Immature natural killer cell (primary cell): ENCODE data around the gene DBF4B. TPM values are rescaled to one million over a fixed set of nuclear protein-coding genes. Genes with fewer than 3 reads are reported as not detected.
"Not testable (repeated sequence)": the region's sequence is repeated elsewhere in the genome, so short reads cannot be mapped to it uniquely, and the experiment has no call there.

Source experiments
- DNase-seq, 3 donors: peaks; one replicate each; pipeline ENCODE4 v3.0.0; 2022; ENCODE audit warnings: mixed read lengths in 1 of 3
- H3K27ac Mint-ChIP-seq, 6 donors: one replicate each; pipeline ENCODE4 v1.8.0; 2020; ENCODE audit warnings: mixed read lengths in 6 of 6, mild to moderate bottlenecking in 5 of 6, inconsistent platforms in 4 of 6, moderate library complexity in 3 of 6
- H3K27me3 Mint-ChIP-seq, 3 donors: one replicate each; pipeline ENCODE4 v1.8.0; 2020 to 2021; ENCODE audit warnings: low read depth in 3 of 3, mild to moderate bottlenecking in 3 of 3, mixed read lengths in 3 of 3, moderate library complexity in 3 of 3, inconsistent platforms in 1 of 3
- H3K36me3 Mint-ChIP-seq, 3 donors: one replicate each; pipeline ENCODE4 v1.8.0; 2020; ENCODE audit warnings: mixed read lengths in 3 of 3, inconsistent platforms in 2 of 3, mild to moderate bottlenecking in 2 of 3
- H3K4me1 Mint-ChIP-seq, 2 donors: one replicate each; pipeline ENCODE4 v1.8.0; 2020; ENCODE audit warnings: inconsistent platforms in 2 of 2, mild to moderate bottlenecking in 2 of 2, mixed read lengths in 2 of 2, moderate library complexity in 1 of 2
- H3K4me3 Mint-ChIP-seq, 5 donors: one replicate each; pipeline ENCODE4 v1.8.0; 2020; ENCODE audit warnings: mild to moderate bottlenecking in 5 of 5, mixed read lengths in 5 of 5, inconsistent platforms in 3 of 5, moderate library complexity in 3 of 5
- H3K9me3 Mint-ChIP-seq, 6 donors: one replicate each; pipeline ENCODE4 v1.8.0; 2020; ENCODE audit warnings: mild to moderate bottlenecking in 6 of 6, mixed read lengths in 6 of 6, inconsistent platforms in 4 of 6, moderate library complexity in 3 of 6
- polyA plus RNA-seq, 3 donors: library from polyadenylated mRNA; unstranded; fragments of 300-500 nt; fragmentation: Illumina TruSeq; gene quantifications; one replicate each; pipeline ENCODE4 v1.2.3, GENCODE V29; 2021

Gene DBF4B
- polyA plus RNA-seq = 1 to 10 TPM in 1 of 3 donors, under 1 TPM in 1, not detected in 1; 0.52 to 1.1 TPM

DNA sequence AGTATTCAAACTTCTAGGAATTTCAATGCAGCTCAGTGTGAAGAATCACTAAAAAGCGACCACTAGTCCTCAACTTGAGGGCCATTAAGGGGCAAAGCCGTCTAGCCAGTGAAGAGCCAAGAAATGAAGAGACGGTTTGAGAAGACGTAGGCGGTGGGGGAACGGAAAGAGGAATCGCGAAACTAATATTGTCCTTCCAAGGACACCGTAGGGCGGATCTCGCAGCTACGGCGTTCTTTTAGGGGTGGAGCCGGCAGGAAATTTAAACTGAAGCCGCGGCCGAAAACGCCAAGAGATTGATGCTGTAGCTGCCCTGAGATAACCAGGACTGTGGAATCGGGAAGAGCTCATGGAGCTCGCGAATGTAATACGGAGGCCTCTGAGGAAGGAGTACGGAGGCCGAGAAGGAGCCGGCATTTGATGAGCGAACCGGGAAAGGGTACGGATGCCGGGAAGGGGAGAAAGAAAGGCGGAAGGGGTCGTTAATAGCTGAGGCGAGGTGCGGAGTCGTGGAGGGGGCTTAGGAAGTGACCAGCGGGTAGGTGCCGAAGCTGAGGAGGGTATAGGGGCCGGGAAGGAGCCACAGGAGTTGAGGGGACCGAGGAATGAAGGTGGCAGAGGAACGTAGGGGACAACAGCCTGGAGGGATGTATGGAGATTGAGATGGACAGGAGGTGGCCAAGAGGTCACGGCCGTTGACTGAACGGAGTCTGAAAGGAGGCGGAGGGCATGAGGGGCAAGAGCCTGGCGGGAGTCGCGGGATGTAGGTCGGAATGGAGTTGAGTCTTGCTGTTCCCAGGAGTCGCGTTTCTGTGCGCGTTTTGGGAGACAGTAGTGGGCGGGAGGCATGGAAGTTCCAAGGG, at the start of gene DBF4B:
Gene DBF4B (plus strand): TSS at position 265 of the 863 bp plus-strand sequence. CDS start 156 bp downstream, at position 421.
- H3K36me3 Mint-ChIP-seq = peaks cover 0 to 1% (median 0%) of the 10 kb centered on the region in 3 donors
- no peaks in the 10 kb centered on the region for H3K9me3 Mint-ChIP-seq
- peaks cover 0 to 5% (median 4%) of the 10 kb centered on the region in 3 donors for H3K27me3 Mint-ChIP-seq
- peak; percentile 83 to 86 (median 85) for DNase-seq
- no peak within 1 kb of the TSS for H3K4me3 Mint-ChIP-seq
- H3K4me1 Mint-ChIP-seq = no peaks in the 10 kb centered on the region
- H3K27ac Mint-ChIP-seq = no peak within 1 kb of the TSS

DNA sequence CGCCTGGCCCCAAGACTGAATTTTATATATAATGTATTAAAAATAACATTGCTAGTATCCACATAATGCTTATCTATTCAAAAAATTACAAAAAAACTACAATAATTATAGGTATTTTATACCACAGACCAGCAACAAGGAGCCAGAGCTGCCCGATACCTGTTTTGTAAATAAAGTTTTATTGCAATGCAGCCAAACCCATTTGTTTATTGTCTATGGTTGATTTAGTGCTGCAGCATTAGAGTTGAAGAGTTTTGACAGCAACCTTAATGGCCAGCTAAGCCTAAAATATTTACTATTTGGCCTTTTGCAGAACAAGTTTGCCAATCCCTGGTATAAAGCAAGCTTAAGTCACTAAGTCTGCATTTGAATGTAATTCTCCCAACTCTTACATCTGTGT, 46.6 kb upstream of the DBF4B start:
- Mint-ChIP-seq H3K36me3 (no peaks in the 10 kb centered on the region), H3K4me3 (no peak overlapping the region), H3K27ac (no peak overlapping the region), H3K4me1 (peaks cover 2 to 4% of the 10 kb centered on the region in 2 donors), H3K27me3 (peaks cover 1 to 9% (median 5%) of the 10 kb centered on the region in 3 donors), H3K9me3 (no peaks in the 10 kb centered on the region)
- DNase-seq = no peak

- DNase-seq = no peak
- H3K27me3 Mint-ChIP-seq = peaks cover 1 to 3% (median 2%) of the 10 kb centered on the region in 3 donors
- H3K27ac Mint-ChIP-seq = no peak overlapping the region
These were observed 45.4 kb upstream of the DBF4B start for GRCh38 chr17:44663095-44663494.

GRCh38 chr17:44664867-44665266, 43.6 kb upstream of the DBF4B start:
- Mint-ChIP-seq H3K4me3 (no peak overlapping the region), H3K27ac (no peak overlapping the region), H3K36me3 (no peaks in the 10 kb centered on the region)

More at GRCh38 chr17:44663095-44663494, 45.4 kb upstream of the DBF4B start:
- Mint-ChIP-seq H3K4me3 (no peak overlapping the region), H3K36me3 (no peaks in the 10 kb centered on the region), H3K9me3 (no peaks in the 10 kb centered on the region), H3K4me1 (no peaks in the 10 kb centered on the region)

DNA sequence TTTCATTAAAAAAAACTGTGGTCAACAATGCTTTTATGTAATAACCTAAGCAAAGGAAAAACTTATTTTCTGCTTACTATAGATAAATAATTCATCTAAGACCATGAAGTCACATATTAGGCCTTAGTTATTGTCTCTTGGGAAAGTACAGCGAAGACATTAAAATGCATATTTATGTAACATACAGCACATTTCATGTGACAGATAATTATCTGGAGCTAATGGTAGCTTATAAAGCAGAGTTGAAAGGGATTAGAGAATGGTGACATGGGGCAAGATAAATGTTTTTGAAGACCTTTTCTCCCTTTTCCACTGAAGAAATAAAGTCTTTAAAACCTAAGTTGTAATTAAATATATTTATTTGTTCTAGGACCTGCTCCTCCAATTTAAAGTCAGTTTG, 42.5 kb upstream of the DBF4B start:
- H3K4me1 Mint-ChIP-seq = no peaks in the 10 kb centered on the region
- DNase-seq = no peak
- no peak overlapping the region for H3K4me3 Mint-ChIP-seq
- no peaks in the 10 kb centered on the region for H3K36me3 Mint-ChIP-seq
- H3K27me3 Mint-ChIP-seq = peaks cover 0 to 3% (median 1%) of the 10 kb centered on the region in 3 donors
- H3K9me3 Mint-ChIP-seq = no peaks in the 10 kb centered on the region
- no peak overlapping the region for H3K27ac Mint-ChIP-seq

More at GRCh38 chr17:44664867-44665266, 43.6 kb upstream of the DBF4B start:
- Mint-ChIP-seq H3K4me1 (no peaks in the 10 kb centered on the region), H3K27me3 (peaks cover 0 to 3% (median 1%) of the 10 kb centered on the region in 3 donors), H3K9me3 (no peaks in the 10 kb centered on the region)
- DNase-seq = no peak

- no peak overlapping the region for H3K27ac Mint-ChIP-seq
- H3K4me1 Mint-ChIP-seq = no peaks in the 10 kb centered on the region
- peaks cover 0 to 3% (median under 1%) of the 10 kb centered on the region in 3 donors for H3K36me3 Mint-ChIP-seq
- no peaks in the 10 kb centered on the region for H3K9me3 Mint-ChIP-seq
- no peak overlapping the region for H3K4me3 Mint-ChIP-seq
- DNase-seq = no peak
- peaks cover 0 to 1% (median 0%) of the 10 kb centered on the region in 3 donors for H3K27me3 Mint-ChIP-seq
These were observed 35.9 kb upstream of the DBF4B start for GRCh38 chr17:44672479-44673093.

- H3K9me3 Mint-ChIP-seq = no peaks in the 10 kb centered on the region
- H3K27me3 Mint-ChIP-seq = no peaks in the 10 kb centered on the region
- no peak for DNase-seq
- H3K36me3 Mint-ChIP-seq = peaks cover 2 to 13% (median 11%) of the 10 kb centered on the region in 3 donors
- no peak overlapping the region for H3K4me3 Mint-ChIP-seq
- no peak overlapping the region for H3K27ac Mint-ChIP-seq
- no peaks in the 10 kb centered on the region for H3K4me1 Mint-ChIP-seq
These were observed 34.6 kb upstream of the DBF4B start for GRCh38 chr17:44673893-44674292.

GRCh38 chr17:44677136-44677535, 31.3 kb upstream of the DBF4B start:
- DNase-seq = no peak
- H3K36me3 Mint-ChIP-seq = peaks cover 9 to 30% (median 18%) of the 10 kb centered on the region in 3 donors
- no peak overlapping the region for H3K27ac Mint-ChIP-seq
- H3K4me3 Mint-ChIP-seq = no peak overlapping the region
- H3K27me3 Mint-ChIP-seq = no peaks in the 10 kb centered on the region
- H3K9me3 Mint-ChIP-seq = no peaks in the 10 kb centered on the region
- no peaks in the 10 kb centered on the region for H3K4me1 Mint-ChIP-seq

GRCh38 chr17:44683303-44683702, 25.2 kb upstream of the DBF4B start:
- peaks cover 14 to 40% (median 16%) of the 10 kb centered on the region in 3 donors for H3K36me3 Mint-ChIP-seq

GRCh38 chr17:44687756-44688155, 20.7 kb upstream of the DBF4B start:
- peaks cover 0 to 7% (median 0%) of the 10 kb centered on the region in 3 donors for H3K27me3 Mint-ChIP-seq
- no peak for DNase-seq
- no peak overlapping the region for H3K27ac Mint-ChIP-seq
- H3K36me3 Mint-ChIP-seq = peaks cover 4 to 18% (median 7%) of the 10 kb centered on the region in 3 donors
- no peaks in the 10 kb centered on the region for H3K9me3 Mint-ChIP-seq
- peaks cover 27 to 31% of the 10 kb centered on the region in 2 donors for H3K4me1 Mint-ChIP-seq
- H3K4me3 Mint-ChIP-seq = no peak overlapping the region

More at GRCh38 chr17:44683303-44683702, 25.2 kb upstream of the DBF4B start:
- peak overlapping the region in 1 of 6 donors; percentile 6 for H3K27ac Mint-ChIP-seq
- not testable (repeated sequence) for H3K4me1 Mint-ChIP-seq, H3K9me3 Mint-ChIP-seq, DNase-seq, H3K4me3 Mint-ChIP-seq, H3K27me3 Mint-ChIP-seq

- Mint-ChIP-seq H3K4me3 (peak overlapping the region in 4 of 5 donors; percentile 94 to 98 (median 98)), H3K27me3 (peaks cover 0 to 7% (median 0%) of the 10 kb centered on the region in 3 donors), H3K27ac (no peak overlapping the region), H3K9me3 (no peaks in the 10 kb centered on the region), H3K36me3 (peaks cover 4 to 14% (median 7%) of the 10 kb centered on the region in 3 donors), H3K4me1 (peaks cover 27 to 31% of the 10 kb centered on the region in 2 donors)
- DNase-seq = no peak
These were observed 20.3 kb upstream of the DBF4B start for GRCh38 chr17:44688200-44688599.

DNA sequence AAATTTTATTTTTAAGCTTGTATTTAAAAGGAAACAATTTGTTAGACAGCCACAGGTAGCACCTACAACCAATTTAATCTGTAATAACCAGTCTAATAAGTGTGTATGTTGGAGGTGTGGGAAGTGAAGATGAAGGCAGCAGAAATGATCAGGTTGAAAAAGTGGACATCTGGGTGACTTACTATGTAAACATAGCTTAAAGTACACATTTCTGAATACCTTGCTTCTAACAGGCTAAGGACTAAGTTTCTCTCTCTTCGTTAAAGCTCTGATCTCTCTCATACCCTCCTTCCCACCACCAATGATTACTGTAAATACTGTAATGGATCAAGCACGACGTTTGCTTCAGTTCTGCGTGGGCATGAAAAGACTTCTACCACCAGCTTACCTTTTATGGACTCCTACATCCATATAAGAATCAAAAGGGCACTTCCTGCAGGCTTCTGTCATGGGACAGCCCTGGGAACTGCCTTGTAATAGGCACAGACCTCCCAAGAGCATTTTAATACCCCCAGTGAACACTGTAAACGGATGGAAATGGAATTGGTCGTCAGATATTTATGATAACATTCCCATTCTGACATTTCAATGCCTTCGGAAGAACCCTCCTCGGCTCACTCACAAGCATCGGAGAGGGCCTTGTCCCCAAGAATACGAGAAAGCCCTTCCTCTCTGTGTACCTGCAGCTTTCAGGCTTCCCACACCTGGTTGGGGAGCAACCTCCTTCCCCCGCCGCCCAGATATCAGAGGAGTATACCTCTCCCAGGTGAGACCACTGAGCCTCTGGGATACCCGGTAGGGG, 19.6 kb upstream of the DBF4B start:
- Mint-ChIP-seq H3K4me3 (peak overlapping the region; percentile 94 to 99 (median 98)), H3K4me1 (peaks cover 27 to 31% of the 10 kb centered on the region in 2 donors), H3K27ac (peak overlapping the region; percentile 89 to 97 (median 95)), H3K9me3 (no peaks in the 10 kb centered on the region), H3K27me3 (peaks cover 0 to 7% (median 0%) of the 10 kb centered on the region in 3 donors), H3K36me3 (peaks cover 0 to 9% (median 7%) of the 10 kb centered on the region in 3 donors)
- no peak for DNase-seq

- H3K9me3 Mint-ChIP-seq = no peaks in the 10 kb centered on the region
- DNase-seq = peak; percentile 90 to 91 (median 90)
- H3K4me1 Mint-ChIP-seq = peaks cover 27 to 31% of the 10 kb centered on the region in 2 donors
- peaks cover 0 to 9% (median 7%) of the 10 kb centered on the region in 3 donors for H3K36me3 Mint-ChIP-seq
- peaks cover 0 to 7% (median 0%) of the 10 kb centered on the region in 3 donors for H3K27me3 Mint-ChIP-seq
- H3K27ac Mint-ChIP-seq = peak within 1 kb of the TSS; percentile 89 to 97 (median 95)
- peak within 1 kb of the TSS; percentile 94 to 99 (median 98) for H3K4me3 Mint-ChIP-seq
These were observed 18.8 kb upstream of the DBF4B start, which contains the start of gene CCDC43 for GRCh38 chr17:44689477-44690217. CCDC43 (minus strand) TSS chr17:44689776; CDS start chr17:44689753, 23 bp downstream.
